GM23248 (cell line): ENCODE measurements around the gene H2BW2.

Source experiments
- EZH2 ChIP-seq: fragments of 200-600 bp; sonication (generic); IDR thresholded peaks from 2 replicates; pipeline ENCODE4 v1.6.1; 2018; ENCODE audit warnings: antibody characterized with exemption, mild to moderate bottlenecking; ENCODE audit not compliant: insufficient read depth, poor library complexity, severe bottlenecking
- EZH2phosphoT487 ChIP-seq: fragments of 200-600 bp; sonication (generic); IDR thresholded peaks from 2 replicates; pipeline ENCODE4 v1.6.1; 2018; ENCODE audit warnings: antibody characterized with exemption, moderate library complexity, mild to moderate bottlenecking, low read depth; ENCODE audit not compliant: insufficient read depth

DNA sequence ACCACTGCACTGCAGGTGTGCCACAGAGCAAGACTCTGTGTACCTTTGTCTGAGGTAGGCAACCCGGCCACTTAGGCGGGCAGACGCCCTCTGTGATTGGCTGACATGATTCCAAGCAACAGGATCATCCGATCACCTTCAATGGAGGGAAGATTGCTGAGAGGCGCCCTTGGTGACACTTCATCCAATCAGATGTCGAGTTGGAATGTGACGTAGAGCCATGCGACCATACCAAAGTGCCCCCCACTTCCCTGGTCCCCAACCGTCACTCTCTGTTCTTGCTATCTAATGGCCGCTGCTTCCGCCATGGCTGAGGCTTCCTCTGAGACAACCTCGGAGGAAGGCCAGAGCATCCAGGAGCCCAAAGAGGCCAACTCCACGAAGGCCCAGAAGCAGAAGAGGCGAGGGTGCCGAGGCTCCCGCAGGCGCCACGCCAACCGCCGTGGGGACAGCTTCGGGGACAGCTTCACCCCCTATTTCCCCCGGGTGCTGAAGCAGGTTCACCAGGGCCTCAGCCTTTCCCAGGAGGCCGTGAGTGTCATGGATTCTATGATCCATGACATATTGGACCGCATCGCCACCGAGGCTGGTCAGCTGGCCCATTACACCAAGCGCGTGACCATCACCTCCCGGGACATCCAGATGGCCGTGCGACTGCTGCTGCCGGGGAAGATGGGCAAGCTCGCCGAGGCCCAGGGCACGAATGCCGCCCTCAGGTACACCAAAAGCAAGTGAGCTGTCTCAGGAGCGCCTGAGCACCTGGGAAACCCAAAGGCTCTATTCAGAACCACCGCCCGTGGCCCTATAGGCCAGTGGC lies at the start of gene H2BW2:
- TF ChIP-seq EZH2phosphoT487 = no peak
- TF ChIP-seq EZH2 = no peak
